ENCODE measurements around the gene KDM8. TPM values are rescaled to one million over a fixed set of nuclear protein-coding genes. Genes with fewer than 3 reads are reported as not detected.

Gene KDM8
- total and polyA plus RNA-seq, 9 of the 15 experiments (the other 6 are each of a cell fraction or from before 2014, with no cell fraction given) = 0.61 to 9.1 (median 5.4) TPM

DNA sequence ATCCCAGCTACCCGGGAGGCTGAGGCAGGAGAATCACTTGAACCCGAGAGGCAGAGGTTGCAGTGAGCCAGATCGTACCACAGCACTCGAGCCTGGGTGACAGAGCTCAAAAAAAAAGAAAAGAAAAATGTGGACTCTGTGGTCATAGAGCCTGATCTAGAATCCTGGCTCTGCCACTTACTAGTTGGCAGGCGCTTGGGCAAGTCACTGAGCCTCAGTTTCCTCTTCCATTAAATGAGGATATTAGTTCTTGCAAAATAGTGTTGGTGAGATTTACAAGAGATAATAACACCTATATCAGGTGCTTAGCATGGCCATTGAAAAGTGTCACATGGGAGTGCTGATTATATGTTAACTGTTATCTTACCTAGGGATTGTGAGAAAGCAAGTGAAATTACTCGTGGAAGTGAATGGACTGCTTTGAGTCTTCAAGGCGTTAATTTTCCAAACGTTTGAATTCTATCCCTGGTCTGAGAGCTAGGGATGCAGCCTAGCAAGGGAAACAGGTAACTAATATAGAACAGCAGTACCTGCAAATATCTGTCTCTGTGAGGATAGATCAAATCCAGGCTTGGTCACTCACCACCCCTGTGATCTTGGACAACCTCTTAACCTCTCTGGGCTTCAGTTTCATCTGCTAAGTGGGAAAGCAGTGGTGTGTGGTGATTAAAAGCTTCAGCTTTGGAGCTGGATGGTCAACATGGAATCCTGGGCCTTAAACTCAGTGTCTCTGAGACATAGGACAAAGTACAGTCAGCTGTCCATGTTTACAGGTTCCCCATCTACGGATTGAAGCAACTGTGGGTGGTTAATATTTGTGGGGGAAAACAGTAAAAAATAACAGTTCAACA, 66.2 kb downstream of the KDM8 start (continued):
- TF ChIP-seq OTX1 (CRISPR knock-in tag; IDR thresholded peaks at IDR 0.05) (0 out of 2 replicates have a peak, but pooled peaks have one; percentile 2), BCOR (IDR thresholded peaks at IDR 0.05) (0 out of 2 replicates have a peak, but pooled peaks have one; percentile 8), ADNP (tag; IDR thresholded peaks at IDR 0.05) (peak; percentile 61), SMARCE1 (IDR thresholded peaks at IDR 0.05) (0 out of 2 replicates have a peak, but pooled peaks have one; percentile 20), NR1H2 (CRISPR knock-in tag; IDR thresholded peaks at IDR 0.05) (no peak), PYGO2 (tag; IDR thresholded peaks at IDR 0.05) (no peak), ZNF165 (CRISPR knock-in tag; IDR thresholded peaks at IDR 0.05; ENCODE audit: borderline replicate concordance) (no peak), HOXB6 (CRISPR knock-in tag; IDR thresholded peaks at IDR 0.05; ENCODE audit: borderline replicate concordance) (no peak), SMC3 (conservative IDR thresholded peaks at IDR 0.05; ENCODE audit: insufficient read depth, low read depth, low read length) (no peak), PCBP1 (IDR thresholded peaks at IDR 0.05; ENCODE audit: low read depth, low read length, poor library complexity, severe bottlenecking) (no peak), POLR3A (IDR thresholded peaks at IDR 0.05; ENCODE audit: borderline replicate concordance, extremely low read depth, insufficient read depth, insufficient read length) (no peak), THRAP3 (IDR thresholded peaks at IDR 0.05; ENCODE audit: borderline replicate concordance) (no peak)
- TF ChIP-seq, protein P1, sequence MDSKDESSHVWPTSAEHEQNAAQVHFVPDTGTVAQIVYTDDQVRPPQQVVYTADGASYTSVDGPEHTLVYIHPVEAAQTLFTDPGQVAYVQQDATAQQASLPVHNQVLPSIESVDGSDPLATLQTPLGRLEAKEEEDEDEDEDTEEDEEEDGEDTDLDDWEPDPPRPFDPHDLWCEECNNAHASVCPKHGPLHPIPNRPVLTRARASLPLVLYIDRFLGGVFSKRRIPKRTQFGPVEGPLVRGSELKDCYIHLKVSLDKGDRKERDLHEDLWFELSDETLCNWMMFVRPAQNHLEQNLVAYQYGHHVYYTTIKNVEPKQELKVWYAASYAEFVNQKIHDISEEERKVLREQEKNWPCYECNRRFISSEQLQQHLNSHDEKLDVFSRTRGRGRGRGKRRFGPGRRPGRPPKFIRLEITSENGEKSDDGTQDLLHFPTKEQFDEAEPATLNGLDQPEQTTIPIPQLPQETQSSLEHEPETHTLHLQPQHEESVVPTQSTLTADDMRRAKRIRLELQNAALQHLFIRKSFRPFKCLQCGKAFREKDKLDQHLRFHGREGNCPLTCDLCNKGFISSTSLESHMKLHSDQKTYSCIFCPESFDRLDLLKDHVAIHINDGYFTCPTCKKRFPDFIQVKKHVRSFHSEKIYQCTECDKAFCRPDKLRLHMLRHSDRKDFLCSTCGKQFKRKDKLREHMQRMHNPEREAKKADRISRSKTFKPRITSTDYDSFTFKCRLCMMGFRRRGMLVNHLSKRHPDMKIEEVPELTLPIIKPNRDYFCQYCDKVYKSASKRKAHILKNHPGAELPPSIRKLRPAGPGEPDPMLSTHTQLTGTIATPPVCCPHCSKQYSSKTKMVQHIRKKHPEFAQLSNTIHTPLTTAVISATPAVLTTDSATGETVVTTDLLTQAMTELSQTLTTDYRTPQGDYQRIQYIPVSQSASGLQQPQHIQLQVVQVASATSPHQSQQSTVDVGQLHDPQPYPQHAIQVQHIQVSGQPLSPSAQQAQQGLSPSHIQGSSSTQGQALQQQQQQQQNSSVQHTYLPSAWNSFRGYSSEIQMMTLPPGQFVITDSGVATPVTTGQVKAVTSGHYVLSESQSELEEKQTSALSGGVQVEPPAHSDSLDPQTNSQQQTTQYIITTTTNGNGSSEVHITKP (IDR thresholded peaks at IDR 0.05; ENCODE audit: partially characterized antibody) = peak; percentile 28
- TF ChIP-seq, protein P2, sequence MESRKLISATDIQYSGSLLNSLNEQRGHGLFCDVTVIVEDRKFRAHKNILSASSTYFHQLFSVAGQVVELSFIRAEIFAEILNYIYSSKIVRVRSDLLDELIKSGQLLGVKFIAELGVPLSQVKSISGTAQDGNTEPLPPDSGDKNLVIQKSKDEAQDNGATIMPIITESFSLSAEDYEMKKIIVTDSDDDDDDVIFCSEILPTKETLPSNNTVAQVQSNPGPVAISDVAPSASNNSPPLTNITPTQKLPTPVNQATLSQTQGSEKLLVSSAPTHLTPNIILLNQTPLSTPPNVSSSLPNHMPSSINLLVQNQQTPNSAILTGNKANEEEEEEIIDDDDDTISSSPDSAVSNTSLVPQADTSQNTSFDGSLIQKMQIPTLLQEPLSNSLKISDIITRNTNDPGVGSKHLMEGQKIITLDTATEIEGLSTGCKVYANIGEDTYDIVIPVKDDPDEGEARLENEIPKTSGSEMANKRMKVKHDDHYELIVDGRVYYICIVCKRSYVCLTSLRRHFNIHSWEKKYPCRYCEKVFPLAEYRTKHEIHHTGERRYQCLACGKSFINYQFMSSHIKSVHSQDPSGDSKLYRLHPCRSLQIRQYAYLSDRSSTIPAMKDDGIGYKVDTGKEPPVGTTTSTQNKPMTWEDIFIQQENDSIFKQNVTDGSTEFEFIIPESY (CRISPR knock-in tag; IDR thresholded peaks at IDR 0.05) = no peak
- TF ChIP-seq, protein P3, sequence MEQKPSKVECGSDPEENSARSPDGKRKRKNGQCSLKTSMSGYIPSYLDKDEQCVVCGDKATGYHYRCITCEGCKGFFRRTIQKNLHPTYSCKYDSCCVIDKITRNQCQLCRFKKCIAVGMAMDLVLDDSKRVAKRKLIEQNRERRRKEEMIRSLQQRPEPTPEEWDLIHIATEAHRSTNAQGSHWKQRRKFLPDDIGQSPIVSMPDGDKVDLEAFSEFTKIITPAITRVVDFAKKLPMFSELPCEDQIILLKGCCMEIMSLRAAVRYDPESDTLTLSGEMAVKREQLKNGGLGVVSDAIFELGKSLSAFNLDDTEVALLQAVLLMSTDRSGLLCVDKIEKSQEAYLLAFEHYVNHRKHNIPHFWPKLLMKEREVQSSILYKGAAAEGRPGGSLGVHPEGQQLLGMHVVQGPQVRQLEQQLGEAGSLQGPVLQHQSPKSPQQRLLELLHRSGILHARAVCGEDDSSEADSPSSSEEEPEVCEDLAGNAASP (IDR thresholded peaks at IDR 0.05) = no peak
- TF ChIP-seq, protein P4, sequence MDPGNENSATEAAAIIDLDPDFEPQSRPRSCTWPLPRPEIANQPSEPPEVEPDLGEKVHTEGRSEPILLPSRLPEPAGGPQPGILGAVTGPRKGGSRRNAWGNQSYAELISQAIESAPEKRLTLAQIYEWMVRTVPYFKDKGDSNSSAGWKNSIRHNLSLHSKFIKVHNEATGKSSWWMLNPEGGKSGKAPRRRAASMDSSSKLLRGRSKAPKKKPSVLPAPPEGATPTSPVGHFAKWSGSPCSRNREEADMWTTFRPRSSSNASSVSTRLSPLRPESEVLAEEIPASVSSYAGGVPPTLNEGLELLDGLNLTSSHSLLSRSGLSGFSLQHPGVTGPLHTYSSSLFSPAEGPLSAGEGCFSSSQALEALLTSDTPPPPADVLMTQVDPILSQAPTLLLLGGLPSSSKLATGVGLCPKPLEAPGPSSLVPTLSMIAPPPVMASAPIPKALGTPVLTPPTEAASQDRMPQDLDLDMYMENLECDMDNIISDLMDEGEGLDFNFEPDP (CRISPR knock-in tag; IDR thresholded peaks at IDR 0.05) = no peak

Data from K562 (cell line).